Embryonic facial prominence (tissue), 1 donor: ENCODE data around the gene CLSTN1.
"Not testable (repeated sequence)": the region's sequence is repeated elsewhere in the genome, so short reads cannot be mapped to it uniquely, and the experiment has no call there.

Source experiments
- DNase-seq: peaks from one replicate; pipeline ENCODE4 v3.0.0-alpha.2; 2016; ENCODE audit errors: extremely low spot score

The CLSTN1 gene

GRCh38 chr1:9714257-9714718, 109.5 kb downstream of the CLSTN1 start:
- no peak for DNase-seq

GRCh38 chr1:9712767-9713166, 111.0 kb downstream of the CLSTN1 start:
- not testable (repeated sequence) for DNase-seq

GRCh38 chr1:9711466-9712020, 112.2 kb downstream of the CLSTN1 start:
- DNase-seq: no peak

GRCh38 chr1:9710037-9710436, 113.7 kb downstream of the CLSTN1 start:
- DNase-seq: no peak

GRCh38 chr1:9706178-9706577, 117.6 kb downstream of the CLSTN1 start:
- no peak for DNase-seq

GRCh38 chr1:9705337-9706093, 118.2 kb downstream of the CLSTN1 start:
- no peak for DNase-seq

GRCh38 chr1:9703681-9704080, 120.1 kb downstream of the CLSTN1 start:
- DNase-seq: no peak

GRCh38 chr1:9703165-9703509, 120.6 kb downstream of the CLSTN1 start:
- no peak for DNase-seq

GRCh38 chr1:9701665-9702064, 122.1 kb downstream of the CLSTN1 start:
- DNase-seq: no peak

- no peak for DNase-seq
Measured at GRCh38 chr1:9700340-9700739, 123.4 kb downstream of the CLSTN1 start.

- DNase-seq: no peak
Measured at GRCh38 chr1:9699361-9699760, 124.4 kb downstream of the CLSTN1 start.

GRCh38 chr1:9696793-9697192, 127.0 kb downstream of the CLSTN1 start:
- no peak for DNase-seq

- no peak for DNase-seq
Measured at GRCh38 chr1:9691691-9692090, 132.1 kb downstream of the CLSTN1 start.

GRCh38 chr1:9691108-9691445, 132.7 kb downstream of the CLSTN1 start:
- no peak for DNase-seq

GRCh38 chr1:9690440-9691107, 133.2 kb downstream of the CLSTN1 start:
- no peak for DNase-seq

- DNase-seq: no peak
Measured at GRCh38 chr1:9689971-9690381, 133.8 kb downstream of the CLSTN1 start.

- no peak for DNase-seq
Measured at GRCh38 chr1:9689011-9689706, 134.6 kb downstream of the CLSTN1 start.

- DNase-seq: no peak
Measured at GRCh38 chr1:9688599-9688998, 135.2 kb downstream of the CLSTN1 start.

- DNase-seq: no peak
Measured at GRCh38 chr1:9687874-9688582, 135.7 kb downstream of the CLSTN1 start.

GRCh38 chr1:9687120-9687873, 136.5 kb downstream of the CLSTN1 start:
- DNase-seq: no peak

GRCh38 chr1:9684801-9685200, 139.0 kb downstream of the CLSTN1 start:
- no peak for DNase-seq
